MM.1S (cell line): ENCODE results near the gene DACT2.

Experiments
- EZH2 ChIP-seq: fragments of 300-600 bp; sonication (generic); optimal IDR thresholded peaks from 2 replicates; pipeline ENCODE3; 2017; ENCODE audit warnings: low read depth, mild to moderate bottlenecking, antibody characterized with exemption, low read length, mixed read lengths
- EZH2phosphoT487 ChIP-seq: fragments of 300-600 bp; sonication (generic); IDR thresholded peaks from 2 replicates; pipeline ENCODE4 v1.6.1; 2018; ENCODE audit warnings: antibody characterized with exemption, low read length
- TF ChIP-seq, protein P1 (sequence below): fragments of 300-600 bp; sonication (generic); IDR thresholded peaks from 2 replicates; pipeline ENCODE4 v1.5.1; 2016; ENCODE audit warnings: antibody characterized with exemption, low read length, mixed read lengths

DNA sequence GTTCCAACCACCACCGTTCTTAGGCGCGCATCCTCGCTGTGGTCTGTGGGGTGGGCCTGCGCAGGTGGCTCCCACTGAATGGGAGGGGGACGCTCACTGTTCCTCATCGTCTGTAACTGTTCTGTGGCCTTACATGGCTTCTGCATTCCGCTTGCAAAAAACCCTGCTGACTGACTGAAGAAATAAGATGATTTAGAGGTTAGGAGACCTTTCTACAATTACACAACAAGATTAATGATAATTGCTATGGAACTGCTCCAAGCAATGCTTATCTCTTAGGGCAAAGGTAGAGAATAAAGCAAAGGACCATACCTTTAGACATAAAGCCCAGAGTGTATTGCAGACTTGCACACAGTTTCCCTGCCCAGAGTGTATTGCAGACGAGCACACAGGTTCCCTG, 14.4 kb upstream of the DACT2 start:
- TF ChIP-seq, protein P1, sequence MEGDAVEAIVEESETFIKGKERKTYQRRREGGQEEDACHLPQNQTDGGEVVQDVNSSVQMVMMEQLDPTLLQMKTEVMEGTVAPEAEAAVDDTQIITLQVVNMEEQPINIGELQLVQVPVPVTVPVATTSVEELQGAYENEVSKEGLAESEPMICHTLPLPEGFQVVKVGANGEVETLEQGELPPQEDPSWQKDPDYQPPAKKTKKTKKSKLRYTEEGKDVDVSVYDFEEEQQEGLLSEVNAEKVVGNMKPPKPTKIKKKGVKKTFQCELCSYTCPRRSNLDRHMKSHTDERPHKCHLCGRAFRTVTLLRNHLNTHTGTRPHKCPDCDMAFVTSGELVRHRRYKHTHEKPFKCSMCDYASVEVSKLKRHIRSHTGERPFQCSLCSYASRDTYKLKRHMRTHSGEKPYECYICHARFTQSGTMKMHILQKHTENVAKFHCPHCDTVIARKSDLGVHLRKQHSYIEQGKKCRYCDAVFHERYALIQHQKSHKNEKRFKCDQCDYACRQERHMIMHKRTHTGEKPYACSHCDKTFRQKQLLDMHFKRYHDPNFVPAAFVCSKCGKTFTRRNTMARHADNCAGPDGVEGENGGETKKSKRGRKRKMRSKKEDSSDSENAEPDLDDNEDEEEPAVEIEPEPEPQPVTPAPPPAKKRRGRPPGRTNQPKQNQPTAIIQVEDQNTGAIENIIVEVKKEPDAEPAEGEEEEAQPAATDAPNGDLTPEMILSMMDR, result no peak
- no peak for TF ChIP-seq EZH2phosphoT487
- TF ChIP-seq EZH2, result no peak
